IPS-18a (cell line): ENCODE measurements around the gene CDC45.

Source experiments
- H3K27ac ChIP-seq: one replicate; pipeline ENCODE4 v1.5.1; 2013; ENCODE audit warnings: low read length
- H3K27me3 ChIP-seq: one replicate; pipeline ENCODE4 v1.6.1; 2013; ENCODE audit warnings: mild to moderate bottlenecking, low read length; ENCODE audit not compliant: control insufficient read depth, insufficient read depth
- H3K36me3 ChIP-seq: one replicate; pipeline ENCODE4 v1.6.1; 2013; ENCODE audit warnings: low read depth, low read length; ENCODE audit not compliant: control insufficient read depth
- H3K4me1 ChIP-seq: one replicate; pipeline ENCODE4 v1.6.1; 2013; ENCODE audit warnings: low read depth, low read length; ENCODE audit not compliant: control insufficient read depth
- H3K4me3 ChIP-seq: one replicate; pipeline ENCODE4 v1.5.1; 2013; ENCODE audit warnings: low read length
- H3K9ac ChIP-seq: one replicate; pipeline ENCODE4 v1.6.1; 2013; ENCODE audit warnings: mild to moderate bottlenecking, low read length, moderate library complexity
- H3K9me3 ChIP-seq: one replicate; pipeline ENCODE4 v1.6.1; 2013; ENCODE audit warnings: low read depth, low read length; ENCODE audit not compliant: control insufficient read depth

Gene CDC45

DNA sequence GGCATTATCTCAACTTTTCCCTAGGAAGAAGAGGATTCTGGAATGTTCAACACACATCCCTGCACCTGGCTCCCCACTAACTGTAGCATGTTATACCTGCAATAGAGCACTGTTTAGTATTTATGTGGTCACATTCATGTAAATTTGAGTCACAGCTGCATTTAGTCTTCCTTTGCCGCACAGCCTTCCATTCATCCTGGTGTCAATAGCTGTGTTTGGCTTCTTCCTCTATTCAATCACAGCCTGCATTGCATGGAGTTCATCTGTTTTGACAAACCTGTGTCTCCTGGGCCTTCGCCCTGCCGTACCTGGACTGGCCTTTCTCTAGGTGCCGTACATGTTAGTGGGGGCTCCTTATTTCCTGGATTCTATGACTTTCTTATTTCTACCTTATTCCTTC lies 28.1 kb upstream of the CDC45 start:
- H3K4me1 ChIP-seq, result peaks cover 3% of the 10 kb centered on the region
- no peak overlapping the region for H3K27ac ChIP-seq
- no peaks in the 10 kb centered on the region for H3K9me3 ChIP-seq
- no peak overlapping the region for H3K4me3 ChIP-seq
- peaks cover 60% of the 10 kb centered on the region for H3K36me3 ChIP-seq
- no peak overlapping the region for H3K9ac ChIP-seq
- H3K27me3 ChIP-seq, result peaks cover 1% of the 10 kb centered on the region

DNA sequence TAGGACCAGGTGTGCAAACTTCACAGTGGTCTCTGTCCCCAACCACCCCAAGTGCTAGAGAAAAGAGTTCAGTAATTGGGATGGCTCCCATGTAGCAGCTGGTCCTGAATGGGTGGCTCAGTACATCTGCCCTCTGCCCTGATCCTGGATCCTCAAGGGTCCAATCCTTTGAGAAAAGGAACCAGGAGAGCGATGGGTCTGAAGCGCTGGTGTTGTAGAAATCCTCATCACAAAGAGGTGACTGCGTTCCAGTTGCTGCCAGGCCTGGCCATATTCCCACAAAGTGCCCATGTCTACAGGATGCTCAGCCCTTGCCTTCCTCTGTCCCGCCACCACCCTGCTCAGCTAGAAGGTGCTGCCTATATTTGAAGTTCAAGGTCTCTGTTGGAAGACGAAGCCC lies 26.0 kb upstream of the CDC45 start:
- H3K9ac ChIP-seq, result no peak overlapping the region
- H3K27me3 ChIP-seq, result no peaks in the 10 kb centered on the region
- H3K27ac ChIP-seq, result no peak overlapping the region
- no peak overlapping the region for H3K4me3 ChIP-seq
- H3K9me3 ChIP-seq, result no peaks in the 10 kb centered on the region
- H3K4me1 ChIP-seq, result no peaks in the 10 kb centered on the region
- peaks cover 77% of the 10 kb centered on the region for H3K36me3 ChIP-seq

DNA sequence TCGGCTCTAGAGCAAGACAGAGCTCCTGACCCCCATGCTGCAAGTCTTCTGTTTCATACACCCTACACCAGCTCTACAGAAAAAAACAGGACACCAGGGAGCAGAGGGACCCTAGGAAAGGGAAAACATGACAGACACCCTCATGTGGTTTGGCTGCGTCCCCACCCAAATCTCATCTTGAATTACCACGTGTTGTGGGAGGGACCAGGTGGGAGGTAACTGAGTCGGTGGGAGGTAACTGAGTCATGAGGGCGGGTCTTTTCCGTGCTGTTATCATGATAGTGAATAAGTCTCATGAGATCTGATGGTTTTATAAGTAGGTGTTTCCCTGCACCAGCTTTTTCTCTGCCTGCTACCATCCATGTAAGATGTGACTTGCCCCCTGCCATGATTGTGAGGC lies 25.6 kb upstream of the CDC45 start:
- Histone ChIP-seq H3K9ac (no peak overlapping the region), H3K4me3 (no peak overlapping the region), H3K27me3 (no peaks in the 10 kb centered on the region), H3K9me3 (no peaks in the 10 kb centered on the region), H3K4me1 (no peaks in the 10 kb centered on the region), H3K27ac (no peak overlapping the region), H3K36me3 (peaks cover 77% of the 10 kb centered on the region)

DNA sequence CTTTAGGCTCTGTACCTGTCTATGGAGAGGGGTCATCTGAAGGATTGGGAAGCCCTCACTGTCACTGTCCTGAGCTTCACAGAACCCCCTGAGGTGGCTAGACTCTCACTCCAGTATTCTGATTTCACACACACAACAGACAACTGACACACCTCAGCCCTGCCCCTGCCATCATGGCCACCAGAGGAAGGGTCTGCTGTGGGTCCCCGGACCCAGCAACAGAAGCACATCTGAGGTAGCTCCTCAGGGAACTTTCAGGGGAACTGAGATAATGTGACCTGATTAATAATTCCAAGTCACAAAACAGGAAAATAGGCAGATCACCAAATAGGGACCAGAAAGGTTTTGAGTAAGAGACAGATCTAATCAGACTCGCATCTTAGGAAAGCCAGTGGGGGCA lies 24.7 kb upstream of the CDC45 start:
- Histone ChIP-seq H3K27ac (no peak overlapping the region), H3K9ac (no peak overlapping the region), H3K4me1 (no peaks in the 10 kb centered on the region), H3K4me3 (no peak overlapping the region), H3K9me3 (no peaks in the 10 kb centered on the region), H3K36me3 (peaks cover 77% of the 10 kb centered on the region), H3K27me3 (no peaks in the 10 kb centered on the region)

DNA sequence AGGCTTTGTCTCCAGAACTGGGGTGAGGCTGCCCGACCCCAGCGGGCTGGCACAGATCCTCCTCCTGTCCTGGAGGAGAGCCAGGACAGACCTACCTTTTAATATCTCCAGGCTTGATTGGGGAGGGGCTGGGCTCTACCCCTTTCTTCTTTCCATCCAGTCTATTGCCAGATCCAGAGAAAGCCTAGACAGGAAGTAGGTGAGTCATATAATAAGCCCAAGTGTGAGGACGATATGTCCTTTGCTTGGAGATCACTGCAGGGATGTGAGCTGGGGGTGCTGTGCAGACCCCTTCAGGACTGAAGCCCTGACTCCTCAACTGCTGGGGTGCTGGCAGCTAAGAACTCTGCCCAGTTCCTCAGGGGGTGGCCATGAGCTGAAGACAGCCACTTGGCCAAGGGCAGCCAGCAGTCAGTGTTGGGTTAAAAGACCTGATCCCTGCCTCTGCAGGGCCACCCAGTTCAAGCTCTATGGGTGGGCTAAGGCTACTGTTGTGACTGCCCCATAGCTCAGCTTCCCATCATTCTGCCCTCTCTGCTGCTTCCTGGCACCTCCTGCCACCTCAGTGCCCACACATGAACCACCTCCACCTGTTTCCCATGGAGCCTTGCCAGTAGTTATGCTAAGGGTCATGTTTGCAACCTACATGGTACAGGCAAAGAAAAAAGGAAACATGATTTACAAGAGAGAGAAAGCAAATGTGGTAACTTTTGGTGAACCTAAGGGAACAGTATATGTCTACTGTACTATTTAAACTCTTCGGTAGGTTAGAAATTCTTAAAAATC lies 23.9 kb upstream of the CDC45 start:
- H3K9me3 ChIP-seq, result no peaks in the 10 kb centered on the region
- no peak overlapping the region for H3K4me3 ChIP-seq
- H3K36me3 ChIP-seq, result peaks cover 74% of the 10 kb centered on the region
- no peak overlapping the region for H3K27ac ChIP-seq
- H3K9ac ChIP-seq, result no peak overlapping the region
- H3K27me3 ChIP-seq, result no peaks in the 10 kb centered on the region
- no peaks in the 10 kb centered on the region for H3K4me1 ChIP-seq

DNA sequence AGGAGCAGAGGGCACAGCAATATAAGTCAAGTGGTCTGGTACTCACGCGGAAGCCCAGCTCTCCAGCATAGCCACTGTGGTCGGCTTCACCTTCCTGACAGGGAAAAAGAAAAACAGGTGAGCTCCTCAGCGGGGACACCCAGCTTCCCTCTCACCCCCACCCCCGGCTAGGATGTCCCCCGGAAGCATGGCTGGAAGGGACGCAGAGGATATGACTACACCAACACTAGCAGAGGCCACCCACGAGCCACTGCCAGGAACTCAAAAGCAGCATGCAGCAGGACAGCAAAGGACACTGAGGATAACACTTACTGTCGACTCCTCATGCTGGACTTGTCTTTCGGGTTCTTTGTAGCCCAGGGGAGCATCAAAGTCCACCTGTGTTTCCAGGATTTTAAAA lies 23.2 kb upstream of the CDC45 start:
- peaks cover 76% of the 10 kb centered on the region for H3K36me3 ChIP-seq
- H3K27ac ChIP-seq, result no peak overlapping the region
- H3K9ac ChIP-seq, result no peak overlapping the region
- no peaks in the 10 kb centered on the region for H3K9me3 ChIP-seq
- no peaks in the 10 kb centered on the region for H3K27me3 ChIP-seq
- no peaks in the 10 kb centered on the region for H3K4me1 ChIP-seq
- H3K4me3 ChIP-seq, result no peak overlapping the region

DNA sequence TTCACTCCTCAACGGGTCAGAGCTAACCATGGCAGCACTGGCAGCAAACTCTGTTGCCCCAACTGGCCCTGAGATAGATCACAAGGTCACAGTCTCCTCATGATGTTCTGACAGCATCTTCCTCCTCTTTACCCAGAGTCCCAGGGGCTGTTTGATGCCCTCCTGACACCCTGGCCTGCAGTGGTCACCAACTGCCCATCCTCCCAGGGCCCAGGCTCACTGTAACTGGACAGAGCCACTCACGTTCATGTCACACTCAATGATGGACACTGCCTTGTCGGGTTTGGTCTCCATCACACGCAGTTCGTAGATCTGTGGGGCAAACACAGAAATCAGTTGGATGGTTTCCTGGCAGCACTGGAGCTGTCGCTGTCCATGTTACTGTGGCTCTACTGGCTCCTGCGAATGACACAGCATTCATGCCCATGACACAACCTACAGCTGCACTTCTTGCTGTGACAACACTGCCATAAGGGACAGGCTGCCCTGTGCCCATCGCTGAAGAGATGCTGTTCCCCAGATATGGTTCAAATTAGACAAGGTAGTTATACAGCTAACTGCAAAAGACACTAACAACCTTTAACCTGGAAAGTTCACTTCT lies 21.8 kb upstream of the CDC45 start:
- H3K9me3 ChIP-seq, result no peaks in the 10 kb centered on the region
- no peak overlapping the region for H3K27ac ChIP-seq
- H3K9ac ChIP-seq, result no peak overlapping the region
- no peaks in the 10 kb centered on the region for H3K4me1 ChIP-seq
- H3K36me3 ChIP-seq, result peaks cover 66% of the 10 kb centered on the region
- H3K4me3 ChIP-seq, result no peak overlapping the region
- no peaks in the 10 kb centered on the region for H3K27me3 ChIP-seq

DNA sequence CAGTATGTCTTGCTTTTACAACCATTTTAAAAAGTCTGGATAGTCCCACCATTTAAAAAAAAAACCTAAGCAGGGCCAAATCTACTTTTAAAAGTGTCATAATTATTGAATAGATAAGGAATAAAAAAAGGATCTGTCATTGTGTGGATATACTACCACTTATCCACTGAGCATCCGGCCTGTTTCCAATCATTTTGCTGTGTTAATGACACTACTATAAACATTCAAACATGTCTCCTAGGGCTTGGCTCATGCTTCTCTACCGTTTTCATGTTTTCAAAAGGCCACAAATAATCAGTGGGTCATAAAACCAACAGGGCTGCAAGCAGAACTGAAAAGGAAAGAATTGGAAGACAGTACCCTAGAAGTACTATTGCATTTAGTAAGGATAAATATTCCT lies 19.7 kb upstream of the CDC45 start:
- Histone ChIP-seq H3K9me3 (no peaks in the 10 kb centered on the region), H3K27ac (no peak overlapping the region), H3K4me3 (no peak overlapping the region), H3K36me3 (peaks cover 58% of the 10 kb centered on the region), H3K4me1 (no peaks in the 10 kb centered on the region), H3K27me3 (no peaks in the 10 kb centered on the region), H3K9ac (no peak overlapping the region)

DNA sequence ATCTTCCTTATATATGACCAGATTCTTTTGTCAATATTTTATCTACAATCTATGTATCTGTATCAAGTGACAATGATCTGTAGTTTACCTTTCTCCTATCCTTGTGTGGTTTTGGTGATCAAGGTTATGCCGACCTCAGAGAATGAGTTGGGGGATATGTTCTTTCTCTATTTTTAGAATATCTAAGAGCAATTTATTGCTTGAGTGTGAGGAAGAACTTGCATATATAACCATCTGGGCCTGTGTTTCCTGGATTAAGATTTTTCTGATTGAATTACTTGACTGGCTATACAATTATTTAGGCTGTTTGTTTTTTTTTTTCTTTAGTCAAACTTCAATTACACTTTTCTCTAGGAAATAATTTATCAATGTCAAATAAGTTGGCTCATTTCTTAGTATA lies 18.2 kb upstream of the CDC45 start:
- Histone ChIP-seq H3K27ac (no peak overlapping the region), H3K27me3 (no peaks in the 10 kb centered on the region), H3K4me3 (no peak overlapping the region), H3K4me1 (no peaks in the 10 kb centered on the region), H3K9me3 (no peaks in the 10 kb centered on the region), H3K36me3 (peaks cover 58% of the 10 kb centered on the region), H3K9ac (no peak overlapping the region)

DNA sequence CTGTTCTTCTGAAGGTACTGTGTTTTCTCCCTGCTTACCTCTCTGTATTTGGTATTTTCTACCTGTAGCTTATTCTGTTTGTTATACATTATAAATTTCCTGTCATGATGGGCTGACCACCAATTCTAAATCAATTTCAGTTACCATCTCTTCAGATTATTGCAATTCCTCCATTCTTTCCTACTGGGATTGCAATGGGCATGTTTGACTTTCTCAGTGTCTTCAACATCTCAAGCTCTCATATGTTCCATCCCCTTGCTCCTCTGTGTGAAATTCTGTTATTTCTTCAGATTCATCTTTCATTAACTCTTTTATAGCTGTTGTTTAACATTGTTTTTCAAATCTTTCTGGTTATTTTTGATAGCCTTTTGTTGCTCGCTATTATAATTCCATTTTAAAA lies 16.7 kb upstream of the CDC45 start:
- H3K27ac ChIP-seq, result no peak overlapping the region
- H3K27me3 ChIP-seq, result no peaks in the 10 kb centered on the region
- H3K9me3 ChIP-seq, result no peaks in the 10 kb centered on the region
- H3K4me1 ChIP-seq, result no peaks in the 10 kb centered on the region
- no peak overlapping the region for H3K9ac ChIP-seq
- H3K36me3 ChIP-seq, result peaks cover 56% of the 10 kb centered on the region
- H3K4me3 ChIP-seq, result no peak overlapping the region

DNA sequence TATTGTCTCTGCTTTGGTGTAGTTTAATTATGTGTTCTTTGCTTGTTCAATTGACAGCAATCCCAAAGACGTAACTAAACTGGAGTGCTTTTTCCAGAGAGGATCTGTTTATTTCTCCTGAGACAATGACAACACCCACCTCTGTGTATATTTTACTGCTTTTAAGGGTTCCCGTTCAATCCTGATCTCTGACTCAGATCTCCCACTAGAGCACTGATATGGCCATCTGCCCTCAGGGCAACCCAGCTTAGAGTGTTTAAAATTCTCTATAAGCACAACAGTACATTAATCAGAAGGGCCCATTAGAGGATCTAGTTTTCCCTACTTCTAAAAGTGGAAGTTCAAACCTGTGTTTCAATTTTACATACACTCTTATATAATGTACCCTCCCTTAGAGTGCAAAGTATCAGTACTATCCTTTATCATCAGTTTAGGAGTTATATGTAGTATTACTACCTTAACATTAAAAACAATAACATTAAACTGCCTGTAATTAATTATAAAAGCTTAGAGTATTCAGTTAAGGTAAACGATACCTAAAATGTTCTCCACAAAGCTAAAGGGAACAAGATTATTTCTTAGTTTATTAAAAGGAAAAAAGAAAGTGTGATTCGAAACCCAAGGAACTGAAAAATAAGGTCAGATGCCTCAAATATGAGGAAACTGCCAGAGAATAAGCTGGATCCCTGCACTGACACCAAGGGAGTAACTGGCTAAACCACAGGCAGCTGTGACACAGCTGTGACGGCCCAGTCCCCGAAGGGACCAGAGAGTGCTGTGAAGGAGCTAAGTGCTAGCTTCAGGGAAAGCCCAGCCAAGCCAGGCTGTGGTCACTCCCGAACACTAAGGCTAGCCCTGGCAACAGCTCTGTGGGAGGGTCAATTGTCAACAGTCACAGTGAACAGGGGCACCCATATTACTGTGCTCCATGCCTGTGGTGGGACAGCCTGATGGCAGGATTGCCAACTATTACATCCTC lies 15.9 kb upstream of the CDC45 start:
- no peaks in the 10 kb centered on the region for H3K4me1 ChIP-seq
- no peak overlapping the region for H3K9ac ChIP-seq
- H3K36me3 ChIP-seq, result peaks cover 62% of the 10 kb centered on the region
- H3K27me3 ChIP-seq, result no peaks in the 10 kb centered on the region
- no peaks in the 10 kb centered on the region for H3K9me3 ChIP-seq
- no peak overlapping the region for H3K27ac ChIP-seq
- no peak overlapping the region for H3K4me3 ChIP-seq
